Retinal pigment epithelial cell (primary cell): Measurements from ENCODE around the gene CENPN.

Experiments
- DNase-seq: peaks from one replicate; pipeline ENCODE4 v3.0.0-alpha.2; 2010; ENCODE audit warnings: low read depth
- H3K4me3 ChIP-seq: 2 replicates; pipeline ENCODE4 v1.5.1; 2011; ENCODE audit warnings: mild to moderate bottlenecking, low read length, control low read depth, moderate library complexity
- TF ChIP-seq, protein P1 (sequence below): conservative IDR thresholded peaks from 2 replicates; pipeline ENCODE4 v1.5.1; 2011; ENCODE audit warnings: low read depth, low read length, control low read depth, inconsistent platforms

CENPN gene

DNA sequence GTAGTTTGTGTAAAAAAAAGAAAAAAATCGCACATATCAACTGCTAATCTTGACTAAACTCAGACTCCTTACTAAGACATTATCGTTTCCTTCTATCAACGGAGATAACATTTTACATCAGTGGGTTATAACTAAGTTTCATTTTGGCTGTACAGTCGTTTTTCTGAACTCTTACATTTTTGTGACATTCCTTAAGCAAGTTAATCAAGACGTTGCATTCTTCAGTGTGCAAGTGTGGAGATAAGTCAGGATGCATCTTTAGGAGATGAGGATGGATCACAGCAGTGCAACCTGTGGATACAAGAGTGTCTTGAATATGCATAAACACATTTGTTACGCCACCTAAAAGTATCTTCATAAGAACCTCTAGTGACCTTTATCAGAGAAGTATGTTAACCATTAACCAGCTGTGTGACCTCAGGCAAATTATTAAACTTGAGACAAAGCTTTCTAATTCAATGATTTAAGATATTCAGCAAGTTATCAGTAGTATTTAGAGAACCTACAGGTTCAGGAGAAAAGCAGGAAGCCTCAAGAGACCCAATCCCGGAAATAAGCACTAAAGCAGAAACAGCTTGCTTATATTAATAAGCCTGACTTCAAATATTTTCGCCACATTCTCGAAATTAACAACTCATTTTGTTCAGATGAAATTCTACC, 9.7 kb upstream of the CENPN start:
- TF ChIP-seq, protein P1, sequence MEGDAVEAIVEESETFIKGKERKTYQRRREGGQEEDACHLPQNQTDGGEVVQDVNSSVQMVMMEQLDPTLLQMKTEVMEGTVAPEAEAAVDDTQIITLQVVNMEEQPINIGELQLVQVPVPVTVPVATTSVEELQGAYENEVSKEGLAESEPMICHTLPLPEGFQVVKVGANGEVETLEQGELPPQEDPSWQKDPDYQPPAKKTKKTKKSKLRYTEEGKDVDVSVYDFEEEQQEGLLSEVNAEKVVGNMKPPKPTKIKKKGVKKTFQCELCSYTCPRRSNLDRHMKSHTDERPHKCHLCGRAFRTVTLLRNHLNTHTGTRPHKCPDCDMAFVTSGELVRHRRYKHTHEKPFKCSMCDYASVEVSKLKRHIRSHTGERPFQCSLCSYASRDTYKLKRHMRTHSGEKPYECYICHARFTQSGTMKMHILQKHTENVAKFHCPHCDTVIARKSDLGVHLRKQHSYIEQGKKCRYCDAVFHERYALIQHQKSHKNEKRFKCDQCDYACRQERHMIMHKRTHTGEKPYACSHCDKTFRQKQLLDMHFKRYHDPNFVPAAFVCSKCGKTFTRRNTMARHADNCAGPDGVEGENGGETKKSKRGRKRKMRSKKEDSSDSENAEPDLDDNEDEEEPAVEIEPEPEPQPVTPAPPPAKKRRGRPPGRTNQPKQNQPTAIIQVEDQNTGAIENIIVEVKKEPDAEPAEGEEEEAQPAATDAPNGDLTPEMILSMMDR, result no peak
- no peak for DNase-seq
- no peak overlapping the region for H3K4me3 ChIP-seq

DNA sequence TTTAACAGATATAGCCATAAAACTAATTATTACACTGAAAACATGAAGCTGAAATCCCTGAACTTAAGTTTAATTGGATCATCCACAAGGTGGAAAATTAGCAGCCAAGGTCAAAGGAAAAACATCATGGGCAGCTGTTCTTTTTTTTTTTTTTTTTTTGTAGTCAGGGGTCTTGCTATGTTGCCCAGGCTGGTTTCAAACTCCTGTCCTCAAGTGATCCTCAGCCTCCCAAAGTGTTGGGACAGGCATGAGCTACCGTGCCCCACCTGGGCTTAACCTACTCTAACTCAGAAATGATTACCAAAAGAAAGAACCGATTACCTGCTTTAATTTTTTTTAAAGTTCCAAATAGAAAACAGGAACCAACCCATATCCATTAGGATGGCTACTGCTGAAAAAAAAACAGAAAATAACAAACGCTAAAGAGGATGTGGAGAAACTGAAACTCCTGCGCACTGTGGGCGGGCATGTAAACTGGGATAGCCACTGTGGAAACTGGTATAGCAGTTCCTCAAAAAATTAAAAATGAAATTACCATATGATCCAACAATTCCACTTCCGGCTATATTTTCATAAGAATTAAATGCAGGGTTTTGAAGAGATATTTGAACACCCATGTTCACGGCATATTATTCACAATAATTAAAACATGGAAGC, 8.9 kb upstream of the CENPN start:
- H3K4me3 ChIP-seq, result no peak overlapping the region
- no peak for DNase-seq
- TF ChIP-seq, protein P1, result no peak

DNA sequence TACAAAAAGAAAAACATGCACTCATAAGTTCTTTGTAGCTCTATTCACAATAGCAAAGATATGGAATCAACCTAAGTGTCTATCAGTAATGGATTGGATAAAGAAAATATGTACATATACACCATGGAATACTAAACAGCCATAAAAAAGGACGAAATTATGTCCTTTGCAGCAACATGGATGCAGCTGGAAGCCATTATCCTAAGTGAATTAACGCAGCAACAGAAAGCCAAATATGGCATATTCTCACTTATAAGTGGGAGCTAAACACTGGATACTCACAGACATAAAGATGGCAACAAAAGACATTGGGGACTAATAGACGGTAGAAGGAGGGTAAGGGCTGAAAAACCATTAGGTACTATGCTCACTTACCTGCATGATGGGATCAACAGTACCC, 6.1 kb upstream of the CENPN start:
- TF ChIP-seq, protein P1, result no peak
- DNase-seq, result no peak
- no peak overlapping the region for H3K4me3 ChIP-seq

DNA sequence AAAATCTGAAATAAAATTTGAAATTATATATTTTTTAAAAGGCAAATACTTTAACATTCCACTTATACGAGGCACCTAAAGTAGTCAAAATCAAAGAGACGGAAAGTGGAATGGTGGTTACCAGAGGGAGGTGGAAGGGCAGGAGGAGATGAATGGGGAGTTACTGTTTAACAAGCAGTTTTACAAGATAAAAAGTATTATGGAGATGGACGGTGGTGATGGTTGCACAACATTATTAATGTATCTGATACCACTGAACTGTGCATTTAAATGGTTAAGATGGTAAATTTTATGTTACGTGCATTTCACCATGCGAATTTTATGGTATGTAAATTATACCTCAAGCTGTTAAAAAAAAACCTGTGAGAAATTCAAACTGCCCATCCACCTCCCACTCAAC, 5.7 kb upstream of the CENPN start:
- no peak overlapping the region for H3K4me3 ChIP-seq
- no peak for DNase-seq
- TF ChIP-seq, protein P1, result no peak

DNA sequence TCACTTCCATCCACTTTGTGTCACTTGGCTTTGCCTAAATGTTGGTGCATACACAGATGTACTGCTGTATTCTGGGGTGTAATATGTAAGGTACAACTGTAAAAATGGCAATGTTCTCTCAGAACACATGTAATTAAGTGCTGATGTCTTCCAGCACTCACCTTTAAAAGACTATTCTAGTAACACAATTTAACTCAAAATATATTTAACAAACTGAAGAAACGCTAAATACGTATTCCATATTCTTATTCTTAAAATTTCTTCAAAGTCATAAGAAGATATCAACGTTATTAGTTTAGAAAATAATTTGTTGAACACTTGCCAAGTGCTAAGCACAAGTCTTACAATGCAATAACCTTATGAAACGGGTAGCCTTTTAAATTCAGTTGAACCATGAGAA, 4.0 kb upstream of the CENPN start:
- H3K4me3 ChIP-seq, result no peak overlapping the region
- TF ChIP-seq, protein P1, result no peak
- DNase-seq, result no peak

DNA sequence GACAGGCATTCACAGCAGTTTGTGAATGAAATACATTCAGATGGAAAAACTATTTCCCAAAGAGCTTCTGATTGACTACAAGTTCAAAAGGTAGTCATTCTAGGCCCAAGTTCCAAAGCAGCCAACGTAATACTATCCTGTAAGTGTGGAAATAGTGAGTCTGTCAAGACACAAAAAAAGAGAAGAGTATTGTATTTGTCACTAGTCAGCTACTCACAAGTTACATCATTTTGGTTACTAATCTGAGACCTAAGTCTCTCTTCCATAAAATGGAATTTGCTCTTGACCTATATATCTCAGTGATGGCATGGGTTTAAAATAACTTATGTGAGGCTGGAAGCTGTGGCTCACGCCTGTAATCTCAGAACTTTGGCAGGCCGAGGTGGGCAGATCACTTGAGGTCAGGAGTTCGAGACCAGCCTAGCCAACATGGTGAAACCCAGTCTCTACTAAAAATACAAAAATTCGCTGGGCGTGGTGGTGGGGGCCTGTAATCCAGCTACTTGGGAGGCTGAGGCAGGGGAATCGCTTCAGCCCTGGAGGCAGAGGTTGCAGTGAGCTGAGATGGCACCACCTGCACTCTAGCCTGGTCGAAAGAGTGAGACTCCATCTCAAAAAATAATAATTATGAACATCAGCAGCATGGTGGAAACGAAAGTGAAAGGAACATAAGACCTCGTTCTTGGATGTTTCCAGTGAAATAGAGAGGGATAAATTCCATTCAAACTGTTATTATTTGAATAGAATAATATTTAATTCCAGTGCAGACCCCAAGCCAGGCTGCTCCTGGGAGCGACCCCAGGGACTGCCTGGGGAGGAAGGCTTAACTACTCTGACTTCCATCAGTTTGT, 3.2 kb upstream of the CENPN start:
- TF ChIP-seq, protein P1, result no peak
- DNase-seq, result no peak
- no peak overlapping the region for H3K4me3 ChIP-seq
